ENCODE measurements around the gene TM9SF1. TPM values are rescaled to one million over a fixed set of nuclear protein-coding genes. Genes with fewer than 3 reads are reported as not detected.

The TM9SF1 gene
- total RNA-seq, 1 experiment from 2014 or later: 44.7 TPM

DNA sequence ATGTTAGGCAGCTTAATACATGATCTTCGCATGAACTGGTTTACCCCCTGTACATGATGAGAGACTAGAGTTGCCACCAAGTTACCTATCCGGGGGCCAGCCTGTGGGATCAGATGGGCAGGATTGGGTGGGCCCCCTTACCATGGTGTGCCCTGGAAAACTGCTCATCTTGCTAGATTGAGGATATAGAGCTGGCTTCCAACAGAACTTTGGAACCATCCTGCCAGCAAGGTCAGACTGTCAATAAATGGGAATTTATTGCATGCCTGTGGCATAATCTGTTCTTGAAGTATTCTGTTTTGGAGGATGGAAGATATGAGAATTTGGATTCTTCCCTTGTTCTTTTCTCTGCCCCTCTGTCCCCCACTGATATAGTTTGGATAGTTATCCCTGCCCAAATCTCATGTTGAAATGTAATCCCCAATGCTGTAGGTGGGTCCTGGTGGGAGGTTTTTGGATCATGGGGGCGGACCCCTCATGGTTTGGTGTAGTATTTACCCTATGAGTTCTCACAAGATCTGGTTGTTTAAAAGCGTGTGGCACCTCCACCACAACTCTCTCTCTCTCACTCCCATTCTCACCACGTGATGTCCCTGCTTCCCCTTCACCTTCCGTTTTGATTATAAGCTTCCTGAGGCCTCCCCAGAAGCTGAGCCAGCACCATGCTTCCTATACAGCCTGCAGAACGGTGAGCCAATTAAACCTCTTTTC, 3.7 kb upstream of the TM9SF1 start:
- TF ChIP-seq CTCF (IDR thresholded peaks at IDR 0.05): no peak
- TF ChIP-seq SIN3A (IDR thresholded peaks at IDR 0.05; ENCODE audit: borderline replicate concordance, insufficient read depth, low read depth, low read length): no peak
- intact Hi-C loops (cut with micrococcal nuclease; ENCODE audit: unreplicated experiment): no loop called here
- Histone ChIP-seq H3K4me1 (ENCODE audit: control insufficient read depth, insufficient read depth, low read length) (peaks cover 2% of the 10 kb centered on the region), H3K4me3 (ENCODE audit: low read depth in 2 of 2, low read length in 2 of 2) (no peak overlapping the region), H3K9me3 (ENCODE audit: control insufficient read depth, insufficient read depth, low read depth, low read length) (no peaks in the 10 kb centered on the region), H3K27ac (ENCODE audit: low read length) (no peak overlapping the region), H3K27me3 (ENCODE audit: control insufficient read depth, insufficient read depth, low read length) (no peaks in the 10 kb centered on the region), H3K36me3 (ENCODE audit: control insufficient read depth, insufficient read depth, low read length) (peaks cover 4% of the 10 kb centered on the region)
- in situ Hi-C loops (cut with HindIII; ENCODE audit: low pct_unique_long_range_greater_than_20kb, low sequenced_read_pairs): no loop called here
- POLR2A ChIA-PET: no interaction called here
- DNase-seq (ENCODE audit: low read depth, low spot score): no peak
- CTCF ChIA-PET: interaction anchor here (0.7 kb wide), 1 partner anchor 88 kb away, joined by 10 read pairs; no protein-coding TSS in a partner anchor
- ATAC-seq: no peak
- TSS peak; percentile 38 for BruUV-seq (replicated peaks)

GRCh38 chr14:24197056-24197450, 1.8 kb upstream of the TM9SF1 start:
- Histone ChIP-seq H3K4me3 (ENCODE audit: low read depth in 2 of 2, low read length in 2 of 2) (peak overlapping the region; percentile 68 to 73; a peak in 3 of 4 replicates), H3K27ac (ENCODE audit: low read length) (peak overlapping the region; percentile 92; the same call in 1 of the 2 replicates), H3K36me3 (ENCODE audit: control insufficient read depth, insufficient read depth, low read length) (peaks cover 4% of the 10 kb centered on the region), H3K9me3 (ENCODE audit: control insufficient read depth, insufficient read depth, low read depth, low read length) (no peaks in the 10 kb centered on the region), H3K27me3 (ENCODE audit: control insufficient read depth, insufficient read depth, low read length) (no peaks in the 10 kb centered on the region), H3K4me1 (ENCODE audit: control insufficient read depth, insufficient read depth, low read length) (peaks cover 2% of the 10 kb centered on the region)
- in situ Hi-C loops (cut with HindIII; ENCODE audit: low pct_unique_long_range_greater_than_20kb, low sequenced_read_pairs): no loop called here
- no peak for ATAC-seq
- intact Hi-C loops (cut with micrococcal nuclease; ENCODE audit: unreplicated experiment): no loop called here
- TF ChIP-seq TCF7L2 (IDR thresholded peaks at IDR 0.05; ENCODE audit: low read depth, low read length) (no peak), POLR2AphosphoS5 (IDR thresholded peaks at IDR 0.05; ENCODE audit: low read depth, low read length) (no peak), SIN3A (IDR thresholded peaks at IDR 0.05; ENCODE audit: borderline replicate concordance, insufficient read depth, low read depth, low read length) (no peak), CTCF (IDR thresholded peaks at IDR 0.05) (no peak), REST (IDR thresholded peaks at IDR 0.05; ENCODE audit: insufficient read depth in 1 of 2, low read depth in 2 of 2, low read length in 1 of 2) (no peak)
- DNase-seq (ENCODE audit: low read depth, low spot score): no peak
- BruUV-seq (replicated peaks): no TSS peak
- CTCF ChIA-PET: no interaction called here
- POLR2A ChIA-PET: no interaction called here

All from Panc1 (cell line).